Body of pancreas (tissue), 4 donors: ENCODE results near the gene HSPB7.

Experiments
- POLR2A ChIP-seq, 3 donors: fragments of 450-650 bp; IDR thresholded peaks; one replicate each; pipeline ENCODE4 v1.6.1; 2016; ENCODE audit warnings: antibody characterized with exemption in 3 of 3, mild to moderate bottlenecking in 2 of 3
- TF ChIP-seq, protein P1 (sequence below), 7 experiments: fragments of 450-650 bp in 4 of 7; fragments of 200-600 bp in 3 of 7; sonication (generic) in 3 of 7; IDR thresholded peaks; one replicate each; pipeline ENCODE4 v1.5.1; 2016 to 2019; ENCODE audit warnings: antibody characterized with exemption in 7 of 7

DNA sequence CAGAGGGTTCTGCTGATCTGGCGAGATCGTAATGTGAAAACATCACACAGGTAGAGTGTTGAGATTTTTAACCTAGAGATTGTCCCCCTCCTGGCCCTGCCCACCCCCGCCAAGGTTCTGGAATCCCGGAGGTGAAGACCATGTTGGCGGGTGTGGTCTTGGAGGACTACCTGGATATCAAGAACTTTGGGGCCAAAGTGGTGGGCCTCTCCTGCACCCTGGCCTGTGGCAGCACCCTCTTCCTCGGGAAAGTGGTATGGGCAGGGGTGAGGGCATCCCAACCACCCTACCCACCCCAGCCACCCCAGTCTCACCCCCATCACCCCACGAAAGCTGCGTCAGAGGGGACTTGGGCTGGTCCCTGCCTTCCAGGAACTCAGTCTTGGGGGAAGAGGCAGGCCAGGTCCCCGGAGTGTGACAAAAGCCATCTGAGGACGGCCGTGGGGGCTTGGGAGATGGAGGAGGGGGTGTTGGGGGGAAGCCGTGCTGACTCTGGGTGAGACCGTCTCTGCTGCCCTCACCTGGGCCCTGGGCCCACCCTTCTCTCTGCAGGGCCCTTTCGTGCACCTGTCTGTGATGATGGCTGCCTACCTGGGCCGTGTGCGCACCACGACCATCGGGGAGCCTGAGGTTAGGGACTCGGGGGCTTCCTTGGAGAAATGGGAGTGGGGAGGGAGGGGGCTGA, 30.1 kb upstream of the HSPB7 start:
- TF ChIP-seq, protein P1, sequence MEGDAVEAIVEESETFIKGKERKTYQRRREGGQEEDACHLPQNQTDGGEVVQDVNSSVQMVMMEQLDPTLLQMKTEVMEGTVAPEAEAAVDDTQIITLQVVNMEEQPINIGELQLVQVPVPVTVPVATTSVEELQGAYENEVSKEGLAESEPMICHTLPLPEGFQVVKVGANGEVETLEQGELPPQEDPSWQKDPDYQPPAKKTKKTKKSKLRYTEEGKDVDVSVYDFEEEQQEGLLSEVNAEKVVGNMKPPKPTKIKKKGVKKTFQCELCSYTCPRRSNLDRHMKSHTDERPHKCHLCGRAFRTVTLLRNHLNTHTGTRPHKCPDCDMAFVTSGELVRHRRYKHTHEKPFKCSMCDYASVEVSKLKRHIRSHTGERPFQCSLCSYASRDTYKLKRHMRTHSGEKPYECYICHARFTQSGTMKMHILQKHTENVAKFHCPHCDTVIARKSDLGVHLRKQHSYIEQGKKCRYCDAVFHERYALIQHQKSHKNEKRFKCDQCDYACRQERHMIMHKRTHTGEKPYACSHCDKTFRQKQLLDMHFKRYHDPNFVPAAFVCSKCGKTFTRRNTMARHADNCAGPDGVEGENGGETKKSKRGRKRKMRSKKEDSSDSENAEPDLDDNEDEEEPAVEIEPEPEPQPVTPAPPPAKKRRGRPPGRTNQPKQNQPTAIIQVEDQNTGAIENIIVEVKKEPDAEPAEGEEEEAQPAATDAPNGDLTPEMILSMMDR (IDR thresholded peaks at IDR 0.05) = no peak
- TF ChIP-seq POLR2A (IDR thresholded peaks at IDR 0.05) = no peak
